Measurements from ENCODE around the gene NARS2.
A peak's percentile ranks its signal among the peaks of the same experiment; 100 is the strongest.

NARS2 gene

DNA sequence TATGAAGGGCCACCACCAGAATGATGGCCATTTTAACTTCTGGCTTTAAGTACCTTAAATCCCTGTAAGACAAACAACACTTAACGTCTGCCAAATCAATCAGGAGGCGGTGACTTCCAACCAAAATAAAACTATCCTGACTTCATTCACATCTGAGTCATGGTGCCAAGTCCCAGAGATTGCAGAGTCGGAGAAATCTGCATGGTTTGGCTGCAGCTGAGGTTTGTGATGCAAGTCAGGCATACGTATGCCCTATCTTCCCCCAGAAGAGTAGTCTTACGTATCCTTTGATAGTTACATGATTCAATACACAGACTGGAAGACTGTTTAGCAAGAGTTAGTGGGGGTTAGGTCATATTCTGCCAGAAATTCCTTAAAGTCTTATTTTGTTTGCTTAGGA lies 155.3 kb downstream of the NARS2 start:
- H3K36me3 ChIP-seq (ENCODE audit: control insufficient read depth in 1 of 2, insufficient read depth in 2 of 2, low read length in 2 of 2) = no peaks in the 10 kb centered on the region
- H3K9ac ChIP-seq (ENCODE audit: low read depth in 1 of 2, low read length in 2 of 2) = peak overlapping the region in 1 of 2 donors; percentile 40
- H3K27ac ChIP-seq (ENCODE audit: low read depth, low read length) = no peak overlapping the region
- peaks cover 27 to 40% of the 10 kb centered on the region in 2 donors for H3K4me1 ChIP-seq (ENCODE audit: control insufficient read depth in 1 of 2, insufficient read depth in 2 of 2, low read length in 2 of 2)
- peak overlapping the region; percentile 6 to 14 for H3K4me3 ChIP-seq (ENCODE audit: low read depth in 1 of 2, low read length in 2 of 2)
- no peaks in the 10 kb centered on the region for H3K9me3 ChIP-seq (ENCODE audit: control insufficient read depth in 1 of 2, low read length in 2 of 2)
- H3K27me3 ChIP-seq (ENCODE audit: control insufficient read depth in 1 of 2, insufficient read depth in 2 of 2, low read length in 2 of 2) = no peaks in the 10 kb centered on the region

DNA sequence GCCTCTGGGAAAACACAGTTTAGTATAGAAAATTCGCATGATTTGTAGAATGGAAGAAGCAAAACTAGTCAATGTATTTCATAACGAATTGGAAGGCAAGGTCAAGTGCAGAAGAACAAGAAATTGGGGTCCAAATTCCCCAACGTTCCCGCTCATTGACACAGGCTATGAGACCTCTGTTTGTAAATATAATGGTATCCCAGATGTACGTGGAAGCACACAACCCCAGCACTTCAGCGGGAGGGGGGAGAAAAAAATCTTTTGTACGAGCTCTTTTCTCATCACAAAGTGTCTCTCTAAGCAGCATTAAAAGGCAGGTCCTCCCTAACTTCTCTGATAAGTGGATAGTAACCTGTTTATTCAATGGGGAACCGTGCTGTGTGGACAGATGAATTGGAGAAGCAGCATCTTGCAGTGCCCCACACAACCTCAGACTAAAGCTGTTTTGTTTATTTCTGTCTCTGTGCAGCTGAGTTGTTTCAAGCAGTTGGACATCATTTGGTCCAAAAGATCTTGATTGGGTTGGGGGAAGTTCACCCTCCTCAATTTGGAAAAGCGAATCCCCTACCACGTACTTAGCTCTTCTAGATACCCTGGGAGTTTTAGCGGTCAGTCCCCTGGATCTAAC lies 156.0 kb downstream of the NARS2 start:
- H3K9me3 ChIP-seq (ENCODE audit: control insufficient read depth in 1 of 2, low read length in 2 of 2) = no peaks in the 10 kb centered on the region
- H3K27ac ChIP-seq (ENCODE audit: low read depth, low read length) = no peak overlapping the region
- no peaks in the 10 kb centered on the region for H3K36me3 ChIP-seq (ENCODE audit: control insufficient read depth in 1 of 2, insufficient read depth in 2 of 2, low read length in 2 of 2)
- H3K4me3 ChIP-seq (ENCODE audit: low read depth in 1 of 2, low read length in 2 of 2) = peak overlapping the region; percentile 75 to 91
- H3K27me3 ChIP-seq (ENCODE audit: control insufficient read depth in 1 of 2, insufficient read depth in 2 of 2, low read length in 2 of 2) = no peaks in the 10 kb centered on the region
- peaks cover 27 to 45% of the 10 kb centered on the region in 2 donors for H3K4me1 ChIP-seq (ENCODE audit: control insufficient read depth in 1 of 2, insufficient read depth in 2 of 2, low read length in 2 of 2)
- peak overlapping the region; percentile 73 to 81 for H3K9ac ChIP-seq (ENCODE audit: low read depth in 1 of 2, low read length in 2 of 2)

DNA sequence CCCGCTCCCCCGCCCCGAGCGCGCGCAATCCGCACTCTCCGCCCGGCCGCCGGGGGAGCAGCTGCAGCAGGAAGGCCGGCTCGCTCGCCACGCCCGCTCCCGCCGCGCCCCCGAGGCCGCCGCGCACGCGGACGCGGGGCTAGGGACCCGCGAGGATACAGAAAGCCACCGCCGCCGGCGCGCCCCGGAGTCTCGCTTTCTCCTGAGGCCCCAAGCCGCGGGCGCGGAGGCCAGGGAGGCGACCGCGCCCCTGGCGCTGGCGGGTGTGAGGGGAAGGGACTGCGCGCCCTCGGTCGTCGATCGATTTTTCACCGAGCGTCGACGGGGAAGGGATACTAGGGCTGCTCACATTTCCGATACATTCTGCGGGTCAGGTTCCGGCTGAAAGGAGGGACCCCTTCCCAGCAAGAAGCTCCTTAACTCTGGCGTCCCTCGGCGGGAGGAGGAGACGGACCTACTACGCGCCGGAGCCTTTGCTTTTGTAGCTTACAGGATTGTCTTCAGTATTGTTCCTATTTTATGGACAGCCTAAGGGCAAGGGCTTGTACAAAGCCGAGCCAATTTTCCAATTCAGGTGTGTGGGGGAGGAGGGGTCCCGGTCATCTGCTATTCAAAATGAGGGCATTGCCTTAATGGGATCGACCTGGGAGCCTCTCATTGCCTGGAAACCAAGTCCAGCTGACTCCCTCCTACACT lies 156.6 kb downstream of the NARS2 start:
- peak overlapping the region; percentile 73 to 81 for H3K9ac ChIP-seq (ENCODE audit: low read depth in 1 of 2, low read length in 2 of 2)
- peak overlapping the region; percentile 75 to 91 for H3K4me3 ChIP-seq (ENCODE audit: low read depth in 1 of 2, low read length in 2 of 2)
- H3K27ac ChIP-seq (ENCODE audit: low read depth, low read length) = peak overlapping the region; percentile 74
- H3K27me3 ChIP-seq (ENCODE audit: control insufficient read depth in 1 of 2, insufficient read depth in 2 of 2, low read length in 2 of 2) = no peaks in the 10 kb centered on the region
- H3K36me3 ChIP-seq (ENCODE audit: control insufficient read depth in 1 of 2, insufficient read depth in 2 of 2, low read length in 2 of 2) = no peaks in the 10 kb centered on the region
- peaks cover 27 to 45% of the 10 kb centered on the region in 2 donors for H3K4me1 ChIP-seq (ENCODE audit: control insufficient read depth in 1 of 2, insufficient read depth in 2 of 2, low read length in 2 of 2)
- no peaks in the 10 kb centered on the region for H3K9me3 ChIP-seq (ENCODE audit: control insufficient read depth in 1 of 2, low read length in 2 of 2)

DNA sequence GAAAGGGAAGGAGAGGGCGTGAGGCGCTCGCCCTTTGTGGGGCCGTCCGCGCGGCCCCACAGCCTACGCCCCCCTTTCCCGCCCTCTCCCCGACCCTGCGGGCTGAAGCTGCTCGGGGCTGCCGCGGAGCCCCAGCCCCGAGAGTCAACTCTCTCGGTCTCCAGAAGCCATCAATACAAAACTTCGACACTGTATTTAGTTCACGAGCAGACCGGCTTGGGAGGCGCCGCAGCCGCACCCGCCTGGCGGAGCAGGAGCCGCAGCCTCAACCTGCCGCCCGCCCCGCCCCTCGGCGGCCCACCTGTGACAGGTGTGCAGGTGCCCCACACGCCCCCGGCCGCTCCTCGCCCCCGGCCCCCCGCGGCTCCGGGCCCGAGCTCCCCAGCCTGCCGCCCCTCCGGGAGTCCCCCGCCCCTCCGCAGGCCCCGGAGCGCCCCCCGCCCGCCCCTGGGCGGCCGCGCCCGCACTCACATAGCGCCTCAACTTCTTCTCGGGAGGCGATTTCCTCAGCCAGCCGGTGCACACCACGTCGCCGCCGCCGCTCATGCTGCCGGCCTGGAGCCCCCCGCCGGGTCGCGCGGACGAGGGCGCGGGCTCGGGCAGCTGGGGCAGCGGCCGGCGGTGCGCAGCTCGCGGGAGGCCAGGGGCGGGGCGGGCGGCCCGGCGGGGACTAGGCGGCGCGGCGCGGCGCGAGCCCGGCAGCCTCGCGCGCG lies 157.3 kb downstream of the NARS2 start, which contains the start of gene GAB2:
Gene GAB2, minus strand, starts transcription at position 646 of the 713 bp plus-strand sequence. Its CDS starts 100 bp downstream, at position 546.
- Histone ChIP-seq H3K9ac (ENCODE audit: low read depth in 1 of 2, low read length in 2 of 2) (peak within 1 kb of the TSS; percentile 73 to 84), H3K4me3 (ENCODE audit: low read depth in 1 of 2, low read length in 2 of 2) (peak within 1 kb of the TSS; percentile 78 to 91), H3K36me3 (ENCODE audit: control insufficient read depth in 1 of 2, insufficient read depth in 2 of 2, low read length in 2 of 2) (no peaks in the 10 kb centered on the region), H3K27me3 (ENCODE audit: control insufficient read depth in 1 of 2, insufficient read depth in 2 of 2, low read length in 2 of 2) (no peaks in the 10 kb centered on the region), H3K4me1 (ENCODE audit: control insufficient read depth in 1 of 2, insufficient read depth in 2 of 2, low read length in 2 of 2) (peaks cover 27 to 45% of the 10 kb centered on the region in 2 donors), H3K27ac (ENCODE audit: low read depth, low read length) (peak within 1 kb of the TSS; percentile 93), H3K9me3 (ENCODE audit: control insufficient read depth in 1 of 2, low read length in 2 of 2) (no peaks in the 10 kb centered on the region)

DNA sequence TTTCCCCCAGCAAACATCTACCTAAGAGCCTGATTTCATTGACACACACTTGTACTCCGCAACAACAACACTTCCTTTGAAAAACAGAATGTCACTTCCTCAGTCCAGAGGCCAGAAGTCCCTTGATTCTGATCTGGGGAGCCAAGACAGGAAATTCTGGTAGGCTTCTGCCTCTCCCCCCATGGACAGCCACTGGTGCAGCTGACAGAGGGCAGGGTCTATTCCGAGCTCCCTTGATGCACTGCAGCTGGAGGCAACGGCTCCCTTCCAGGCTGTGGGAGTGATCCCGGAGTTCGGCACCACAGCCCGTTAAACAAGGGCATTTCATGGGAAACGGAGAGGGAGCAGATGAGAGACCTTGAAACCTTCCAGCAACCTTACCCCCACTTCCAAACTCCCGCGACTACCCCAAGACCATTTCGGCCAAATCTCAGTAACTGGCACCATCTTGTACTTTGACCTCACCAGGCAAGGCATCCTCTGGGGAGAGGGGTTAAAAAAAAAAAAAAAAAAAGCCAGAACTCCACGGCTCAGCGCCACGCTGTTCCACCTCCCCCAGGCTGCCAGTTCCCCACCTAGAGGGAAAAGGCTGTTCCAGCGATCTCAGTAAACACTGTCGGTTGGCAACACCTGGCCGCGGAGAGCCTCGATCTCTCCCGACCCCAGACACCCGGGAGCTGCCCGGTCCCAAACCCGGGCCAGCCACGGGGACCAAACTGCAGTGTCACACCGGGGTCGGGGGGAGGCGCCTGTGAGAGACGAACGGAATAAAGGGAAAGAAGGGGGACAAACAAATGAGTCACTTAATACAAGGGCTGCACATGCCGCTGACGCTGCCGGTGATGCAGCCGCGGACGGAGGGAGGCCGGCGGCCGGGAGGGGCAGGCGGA lies 158.1 kb downstream of the NARS2 start:
- Histone ChIP-seq H3K27ac (ENCODE audit: low read depth, low read length) (peak overlapping the region; percentile 93), H3K36me3 (ENCODE audit: control insufficient read depth in 1 of 2, insufficient read depth in 2 of 2, low read length in 2 of 2) (no peaks in the 10 kb centered on the region), H3K9me3 (ENCODE audit: control insufficient read depth in 1 of 2, low read length in 2 of 2) (no peaks in the 10 kb centered on the region), H3K4me1 (ENCODE audit: control insufficient read depth in 1 of 2, insufficient read depth in 2 of 2, low read length in 2 of 2) (peaks cover 27 to 45% of the 10 kb centered on the region in 2 donors), H3K4me3 (ENCODE audit: low read depth in 1 of 2, low read length in 2 of 2) (peak overlapping the region; percentile 72 to 78), H3K9ac (ENCODE audit: low read depth in 1 of 2, low read length in 2 of 2) (peak overlapping the region; percentile 69 to 84), H3K27me3 (ENCODE audit: control insufficient read depth in 1 of 2, insufficient read depth in 2 of 2, low read length in 2 of 2) (no peaks in the 10 kb centered on the region)

DNA sequence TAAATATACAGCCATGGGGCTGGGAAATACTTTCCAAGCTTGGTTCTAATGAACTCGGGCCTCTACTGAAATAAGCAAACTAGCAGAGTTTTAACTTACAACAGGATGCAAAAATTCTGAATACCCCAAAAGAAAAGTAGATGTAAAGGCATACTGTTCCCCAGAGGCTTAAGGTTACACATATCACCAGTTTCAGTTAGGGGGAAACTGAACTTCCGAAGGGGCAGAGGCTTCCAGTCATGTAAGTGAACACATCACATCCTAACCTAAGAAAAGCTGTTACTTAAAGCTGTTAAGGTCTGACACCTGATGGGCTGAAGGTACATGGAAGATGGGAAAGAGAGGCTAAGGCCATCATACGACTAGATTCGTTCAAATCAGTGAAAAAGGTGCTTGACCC lies 159.3 kb downstream of the NARS2 start:
- H3K36me3 ChIP-seq (ENCODE audit: control insufficient read depth in 1 of 2, insufficient read depth in 2 of 2, low read length in 2 of 2) = no peaks in the 10 kb centered on the region
- H3K4me3 ChIP-seq (ENCODE audit: low read depth in 1 of 2, low read length in 2 of 2) = no peak overlapping the region
- no peak overlapping the region for H3K27ac ChIP-seq (ENCODE audit: low read depth, low read length)
- H3K9ac ChIP-seq (ENCODE audit: low read depth in 1 of 2, low read length in 2 of 2) = peak overlapping the region; percentile 10 to 16
- H3K9me3 ChIP-seq (ENCODE audit: control insufficient read depth in 1 of 2, low read length in 2 of 2) = peaks cover 0 to under 1% of the 10 kb centered on the region in 2 donors
- H3K4me1 ChIP-seq (ENCODE audit: control insufficient read depth in 1 of 2, insufficient read depth in 2 of 2, low read length in 2 of 2) = peaks cover 27 to 38% of the 10 kb centered on the region in 2 donors
- H3K27me3 ChIP-seq (ENCODE audit: control insufficient read depth in 1 of 2, insufficient read depth in 2 of 2, low read length in 2 of 2) = no peaks in the 10 kb centered on the region

DNA sequence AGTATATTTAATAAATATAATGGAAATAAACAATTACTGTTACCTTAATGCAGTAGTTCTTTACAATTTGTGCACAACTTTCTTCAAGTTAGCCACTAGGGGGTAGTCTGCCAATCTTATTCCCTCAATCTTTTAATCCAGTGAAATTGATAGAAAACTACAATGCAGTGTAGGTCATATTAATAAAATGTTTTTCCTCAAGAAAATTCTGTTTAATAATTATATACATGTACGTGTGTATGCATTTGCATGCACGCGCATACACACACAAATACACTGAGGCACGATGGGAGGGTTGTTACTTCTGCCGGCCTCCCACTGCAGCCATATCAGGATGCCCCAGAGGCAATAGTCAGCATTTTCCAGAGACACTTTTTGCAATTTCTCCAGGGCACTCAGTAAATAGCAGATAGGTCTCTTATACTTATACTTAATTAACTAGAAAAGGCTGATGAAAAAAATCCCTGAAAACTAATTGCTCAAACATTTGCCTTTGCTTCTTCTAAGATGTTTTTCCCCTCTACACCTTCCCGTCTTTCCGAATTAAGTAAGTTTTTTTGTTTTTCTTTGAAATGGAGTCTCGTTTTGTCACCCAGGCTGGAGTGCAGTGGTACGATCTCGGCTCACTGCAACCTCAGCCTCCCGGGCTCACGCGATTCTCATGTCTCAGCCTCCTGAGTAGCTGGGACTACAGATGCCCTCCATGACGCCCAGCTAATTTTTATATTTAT lies 160.2 kb downstream of the NARS2 start:
- Histone ChIP-seq H3K9ac (ENCODE audit: low read depth in 1 of 2, low read length in 2 of 2) (no peak overlapping the region), H3K27ac (ENCODE audit: low read depth, low read length) (no peak overlapping the region), H3K4me3 (ENCODE audit: low read depth in 1 of 2, low read length in 2 of 2) (no peak overlapping the region), H3K27me3 (ENCODE audit: control insufficient read depth in 1 of 2, insufficient read depth in 2 of 2, low read length in 2 of 2) (no peaks in the 10 kb centered on the region), H3K36me3 (ENCODE audit: control insufficient read depth in 1 of 2, insufficient read depth in 2 of 2, low read length in 2 of 2) (no peaks in the 10 kb centered on the region), H3K4me1 (ENCODE audit: control insufficient read depth in 1 of 2, insufficient read depth in 2 of 2, low read length in 2 of 2) (peaks cover 24 to 31% of the 10 kb centered on the region in 2 donors), H3K9me3 (ENCODE audit: control insufficient read depth in 1 of 2, low read length in 2 of 2) (peaks cover 0 to 2% of the 10 kb centered on the region in 2 donors)

DNA sequence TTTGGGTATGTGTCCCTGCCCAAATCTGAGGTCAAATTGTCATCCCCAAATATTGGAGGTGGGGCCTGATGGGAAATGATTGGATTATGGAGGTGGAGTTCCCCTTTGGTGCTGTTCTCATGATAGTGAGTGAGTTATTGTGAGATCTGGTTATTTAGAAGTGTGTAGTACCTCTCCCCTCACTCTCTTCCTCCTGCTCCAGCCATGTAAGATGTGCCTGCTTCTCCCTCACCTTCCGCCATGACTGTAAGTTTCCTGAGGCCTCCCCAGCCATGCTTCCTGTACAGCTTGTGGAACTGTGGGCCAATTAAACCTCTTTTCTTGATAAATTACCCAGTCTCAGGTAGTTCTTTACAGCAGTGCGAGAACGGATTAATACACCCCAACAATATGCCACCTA lies 166.0 kb downstream of the NARS2 start:
- Histone ChIP-seq H3K9me3 (ENCODE audit: control insufficient read depth in 1 of 2, low read length in 2 of 2) (peaks cover 0 to 2% of the 10 kb centered on the region in 2 donors), H3K36me3 (ENCODE audit: control insufficient read depth in 1 of 2, insufficient read depth in 2 of 2, low read length in 2 of 2) (no peaks in the 10 kb centered on the region), H3K27ac (ENCODE audit: low read depth, low read length) (no peak overlapping the region), H3K27me3 (ENCODE audit: control insufficient read depth in 1 of 2, insufficient read depth in 2 of 2, low read length in 2 of 2) (no peaks in the 10 kb centered on the region), H3K4me3 (ENCODE audit: low read depth in 1 of 2, low read length in 2 of 2) (no peak overlapping the region), H3K4me1 (ENCODE audit: control insufficient read depth in 1 of 2, insufficient read depth in 2 of 2, low read length in 2 of 2) (no peaks in the 10 kb centered on the region), H3K9ac (ENCODE audit: low read depth in 1 of 2, low read length in 2 of 2) (no peak overlapping the region)

DNA sequence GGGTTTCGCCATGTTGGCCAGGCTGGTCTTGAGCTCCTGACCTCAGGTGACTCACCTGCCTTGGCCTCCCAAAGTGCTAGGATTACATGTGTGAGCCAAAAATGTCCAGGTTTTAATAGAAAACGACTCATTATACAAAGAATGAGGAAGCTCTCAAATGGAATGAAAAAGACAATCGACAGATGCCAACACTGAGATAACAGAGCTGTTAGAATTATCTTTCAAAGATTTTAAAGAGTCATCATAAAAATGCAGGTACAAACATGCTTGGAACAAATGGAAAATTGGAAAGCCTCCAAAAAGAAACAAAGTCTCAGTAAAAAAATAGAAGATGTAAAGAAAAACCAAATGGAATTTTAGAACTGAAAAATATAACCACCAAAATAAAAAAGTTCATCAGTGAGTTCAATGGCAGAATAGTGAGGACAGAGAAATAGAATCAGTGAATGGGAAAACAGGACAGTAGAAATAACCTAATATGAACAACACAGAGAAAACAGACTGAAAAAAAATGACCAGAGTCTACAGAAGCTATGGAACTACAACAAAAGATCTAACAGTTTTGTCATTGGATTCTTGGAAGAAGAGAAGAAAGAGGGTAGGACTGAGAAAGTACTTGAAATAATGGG lies 168.0 kb downstream of the NARS2 start:
- Histone ChIP-seq H3K36me3 (ENCODE audit: control insufficient read depth in 1 of 2, insufficient read depth in 2 of 2, low read length in 2 of 2) (no peaks in the 10 kb centered on the region), H3K4me3 (ENCODE audit: low read depth in 1 of 2, low read length in 2 of 2) (no peak overlapping the region), H3K9me3 (ENCODE audit: control insufficient read depth in 1 of 2, low read length in 2 of 2) (peaks cover 0 to 2% of the 10 kb centered on the region in 2 donors)

More for the DNA sequence above, 168.0 kb downstream of the NARS2 start:
- no peaks in the 10 kb centered on the region for H3K27me3 ChIP-seq (ENCODE audit: control insufficient read depth in 1 of 2, insufficient read depth in 2 of 2, low read length in 2 of 2)
- H3K27ac ChIP-seq (ENCODE audit: low read depth, low read length) = no peak overlapping the region
- H3K9ac ChIP-seq (ENCODE audit: low read depth in 1 of 2, low read length in 2 of 2) = no peak overlapping the region
- H3K4me1 ChIP-seq (ENCODE audit: control insufficient read depth in 1 of 2, insufficient read depth in 2 of 2, low read length in 2 of 2) = no peaks in the 10 kb centered on the region

All from duodenal mucosa (tissue), 2 donors.